Esophagus muscularis mucosa (tissue), 4 donors: ENCODE results near the gene TMEFF2.

Experiments used
- EP300 ChIP-seq: sonication (generic); formaldehyde crosslinking; IDR thresholded peaks from one replicate; pipeline ENCODE4 v1.6.1; 2017; ENCODE audit warnings: antibody characterized with exemption
- POLR2A ChIP-seq: fragments of 450-650 bp; IDR thresholded peaks from one replicate; pipeline ENCODE4 v1.6.1; 2017; ENCODE audit warnings: antibody characterized with exemption, moderate library complexity, mild to moderate bottlenecking, low read depth
- POLR2AphosphoS5 ChIP-seq, 2 donors: sonication (generic); formaldehyde crosslinking; IDR thresholded peaks; one replicate each; pipeline ENCODE4 v1.6.1; 2017; ENCODE audit warnings: antibody characterized with exemption in 2 of 2
- TF ChIP-seq, protein P1 (sequence below), 3 experiments: fragments of 200-600 bp in 2 of 3; fragments of 450-650 bp in 1 of 3; sonication (generic) in 2 of 3; IDR thresholded peaks; one replicate each; pipeline ENCODE4 v1.5.1; 2017 to 2019; ENCODE audit warnings: antibody characterized with exemption in 3 of 3, mild to moderate bottlenecking in 2 of 3, moderate library complexity in 1 of 3

DNA sequence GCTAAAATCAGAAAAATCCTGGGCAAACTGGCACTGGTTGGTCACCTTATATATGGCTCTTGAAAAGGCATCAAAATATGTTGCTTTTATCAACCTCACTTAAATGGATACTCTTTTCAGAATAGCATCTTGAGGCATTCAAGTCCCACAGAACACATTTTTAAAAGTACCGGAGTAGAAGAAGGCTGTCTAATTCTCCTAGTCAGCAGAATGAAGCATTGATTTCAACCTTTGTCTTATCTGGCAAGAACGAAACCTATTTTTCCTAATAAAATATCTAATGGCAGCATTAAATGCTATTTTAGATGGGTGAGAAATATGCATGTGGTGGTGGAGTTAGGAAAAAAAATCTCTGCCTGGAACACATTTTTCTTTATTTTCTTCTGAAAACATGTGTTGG lies 27.8 kb downstream of the TMEFF2 start:
- TF ChIP-seq, protein P1, sequence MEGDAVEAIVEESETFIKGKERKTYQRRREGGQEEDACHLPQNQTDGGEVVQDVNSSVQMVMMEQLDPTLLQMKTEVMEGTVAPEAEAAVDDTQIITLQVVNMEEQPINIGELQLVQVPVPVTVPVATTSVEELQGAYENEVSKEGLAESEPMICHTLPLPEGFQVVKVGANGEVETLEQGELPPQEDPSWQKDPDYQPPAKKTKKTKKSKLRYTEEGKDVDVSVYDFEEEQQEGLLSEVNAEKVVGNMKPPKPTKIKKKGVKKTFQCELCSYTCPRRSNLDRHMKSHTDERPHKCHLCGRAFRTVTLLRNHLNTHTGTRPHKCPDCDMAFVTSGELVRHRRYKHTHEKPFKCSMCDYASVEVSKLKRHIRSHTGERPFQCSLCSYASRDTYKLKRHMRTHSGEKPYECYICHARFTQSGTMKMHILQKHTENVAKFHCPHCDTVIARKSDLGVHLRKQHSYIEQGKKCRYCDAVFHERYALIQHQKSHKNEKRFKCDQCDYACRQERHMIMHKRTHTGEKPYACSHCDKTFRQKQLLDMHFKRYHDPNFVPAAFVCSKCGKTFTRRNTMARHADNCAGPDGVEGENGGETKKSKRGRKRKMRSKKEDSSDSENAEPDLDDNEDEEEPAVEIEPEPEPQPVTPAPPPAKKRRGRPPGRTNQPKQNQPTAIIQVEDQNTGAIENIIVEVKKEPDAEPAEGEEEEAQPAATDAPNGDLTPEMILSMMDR (IDR thresholded peaks at IDR 0.05), result no peak
- no peak for TF ChIP-seq POLR2AphosphoS5 (IDR thresholded peaks at IDR 0.05)
- no peak for TF ChIP-seq POLR2A
- TF ChIP-seq EP300, result no peak
